Measurements from ENCODE around the gene CCNT2.
A peak's percentile ranks its signal among the peaks of the same experiment; 100 is the strongest.
"Not testable (repeated sequence)": the region's sequence is repeated elsewhere in the genome, so short reads cannot be mapped to it uniquely, and the experiment has no call there.

CCNT2 gene

DNA sequence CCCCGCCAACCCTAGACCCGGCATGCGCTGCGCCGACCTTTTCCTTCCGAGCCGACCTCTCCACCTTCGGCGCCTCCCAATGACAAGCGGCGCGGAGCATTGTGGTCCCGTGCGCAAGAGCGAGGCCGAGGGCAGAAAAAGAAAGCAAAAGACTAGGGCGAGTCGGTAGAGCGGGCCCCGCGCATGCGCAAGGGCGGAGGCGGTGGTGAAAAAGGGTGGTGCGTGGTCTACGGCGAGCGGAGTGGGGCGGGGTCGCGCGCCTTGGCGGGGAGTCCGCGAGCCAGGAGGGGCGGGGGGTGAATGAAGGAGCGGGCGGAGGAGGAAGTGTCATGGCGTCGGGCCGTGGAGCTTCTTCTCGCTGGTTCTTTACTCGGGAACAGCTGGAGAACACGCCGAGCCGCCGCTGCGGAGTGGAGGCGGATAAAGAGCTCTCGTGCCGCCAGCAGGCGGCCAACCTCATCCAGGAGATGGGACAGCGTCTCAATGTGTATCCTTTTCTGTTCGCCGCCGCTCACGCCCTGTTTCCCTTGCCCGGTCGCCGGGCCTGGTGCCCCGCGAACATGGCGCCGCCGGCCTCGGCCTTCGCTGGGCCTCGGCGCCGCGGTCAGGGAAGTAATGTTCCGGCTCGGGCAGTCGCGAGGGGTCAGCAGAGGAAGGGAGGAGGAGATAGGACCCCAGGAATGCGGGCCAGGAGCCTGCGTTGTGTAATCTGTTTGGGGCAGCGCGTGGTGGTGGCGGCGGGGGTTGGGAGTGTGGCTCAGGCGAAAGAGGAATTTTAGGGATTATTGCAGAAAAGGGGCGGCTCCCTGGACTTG lies at the start of gene CCNT2:
Gene CCNT2, plus strand, starts transcription at position 297 of the 815 bp plus-strand sequence. Its CDS starts 33 bp downstream, at position 330.
- DNase-seq (ENCODE audit: low read depth) = peak; percentile 99

DNA sequence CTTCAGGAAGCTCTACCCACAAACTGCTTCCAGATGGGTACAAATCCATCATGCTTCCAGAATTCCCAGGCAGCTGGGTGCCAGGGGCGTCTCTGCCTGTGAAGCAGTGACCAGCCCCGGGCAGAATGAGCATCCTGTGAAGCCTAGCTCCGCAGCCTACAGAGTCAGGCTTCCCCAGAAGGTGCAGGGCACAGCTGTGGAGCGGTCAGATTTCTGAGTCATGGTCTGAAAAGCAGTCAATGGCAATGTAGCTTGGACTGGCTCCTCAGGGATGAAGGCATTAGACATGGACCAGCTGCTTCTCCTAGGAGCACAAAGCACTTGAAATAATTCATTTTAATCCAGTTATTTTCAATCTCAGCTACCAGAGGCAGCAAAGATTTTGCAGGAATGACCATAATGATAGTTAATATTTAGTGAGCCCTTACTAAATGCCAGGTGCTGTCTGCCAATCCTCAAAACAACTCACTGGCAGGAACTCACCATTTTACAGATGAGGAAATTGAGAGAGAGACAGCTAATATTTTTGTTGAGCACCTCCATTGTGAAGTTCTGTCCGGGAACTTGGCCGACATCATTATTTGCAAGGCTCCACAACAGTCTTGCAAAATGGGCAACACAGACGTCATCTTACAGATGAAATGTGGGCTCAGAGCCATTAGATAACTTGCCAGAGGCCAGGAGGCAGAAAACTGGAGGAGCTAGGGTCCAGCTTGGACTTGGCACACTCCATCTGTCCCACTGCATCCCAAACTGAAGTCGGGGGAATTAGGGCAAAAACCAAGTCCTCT lies 48.5 kb upstream of the CCNT2 start:
- DNase-seq (ENCODE audit: low read depth) = peak; percentile 3

DNA sequence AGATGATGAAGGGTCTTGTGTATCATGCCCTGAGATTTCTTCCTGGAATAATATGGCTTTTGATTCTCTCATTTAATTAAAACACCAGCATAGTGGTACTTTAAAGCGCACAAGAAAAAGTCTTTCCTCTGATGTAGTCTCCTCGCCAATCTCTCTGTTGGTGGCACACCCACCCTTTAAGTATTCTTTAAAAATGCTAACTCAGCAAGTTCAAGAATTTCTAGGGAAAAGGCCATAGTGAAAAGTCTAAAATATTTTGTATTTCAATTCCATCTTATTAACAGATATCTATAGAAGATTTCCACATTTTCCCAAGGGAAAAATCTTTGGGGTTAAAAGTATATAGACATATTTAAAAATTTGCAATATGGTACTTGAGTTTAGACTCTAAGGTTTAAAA lies 45.5 kb upstream of the CCNT2 start:
- DNase-seq (ENCODE audit: low read depth) = no peak

DNA sequence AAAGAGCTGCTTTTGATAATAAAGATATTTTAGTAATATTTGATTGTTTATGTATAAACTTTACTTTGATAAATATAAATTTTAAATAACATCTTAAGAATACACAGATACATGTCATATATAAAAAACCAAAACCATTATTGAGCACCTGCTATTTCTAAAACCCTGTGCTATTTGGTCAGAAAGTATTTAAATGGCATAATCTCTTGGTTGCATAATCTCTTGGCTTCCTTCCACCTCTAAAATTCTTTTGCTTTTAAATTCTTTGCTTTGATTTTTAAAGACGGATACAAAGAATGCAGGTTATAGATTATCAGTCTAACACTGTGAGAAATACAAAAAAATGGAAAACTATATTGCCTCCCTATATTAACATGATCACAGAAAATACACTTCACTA lies 43.3 kb upstream of the CCNT2 start:
- DNase-seq (ENCODE audit: low read depth) = no peak

DNA sequence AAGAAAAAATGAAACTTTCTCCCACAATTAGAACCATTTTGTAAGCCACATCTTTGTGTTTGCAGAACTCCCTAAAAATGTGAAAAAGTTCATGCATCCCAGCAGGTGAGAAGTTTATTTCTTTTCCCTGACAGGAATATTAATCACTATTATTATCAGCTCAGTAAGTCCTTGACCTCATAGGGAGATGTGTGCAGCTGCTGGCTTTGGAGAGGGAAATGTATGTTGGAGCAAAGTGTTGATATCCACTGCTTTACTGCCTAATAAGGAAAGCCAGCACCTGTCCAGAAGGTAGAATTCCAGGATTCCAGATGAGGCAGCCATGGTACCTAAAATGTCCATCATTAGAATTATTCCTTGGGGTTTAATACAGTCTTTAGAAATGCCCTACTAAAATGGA lies 35.8 kb upstream of the CCNT2 start:
- DNase-seq (ENCODE audit: low read depth) = no peak

DNA sequence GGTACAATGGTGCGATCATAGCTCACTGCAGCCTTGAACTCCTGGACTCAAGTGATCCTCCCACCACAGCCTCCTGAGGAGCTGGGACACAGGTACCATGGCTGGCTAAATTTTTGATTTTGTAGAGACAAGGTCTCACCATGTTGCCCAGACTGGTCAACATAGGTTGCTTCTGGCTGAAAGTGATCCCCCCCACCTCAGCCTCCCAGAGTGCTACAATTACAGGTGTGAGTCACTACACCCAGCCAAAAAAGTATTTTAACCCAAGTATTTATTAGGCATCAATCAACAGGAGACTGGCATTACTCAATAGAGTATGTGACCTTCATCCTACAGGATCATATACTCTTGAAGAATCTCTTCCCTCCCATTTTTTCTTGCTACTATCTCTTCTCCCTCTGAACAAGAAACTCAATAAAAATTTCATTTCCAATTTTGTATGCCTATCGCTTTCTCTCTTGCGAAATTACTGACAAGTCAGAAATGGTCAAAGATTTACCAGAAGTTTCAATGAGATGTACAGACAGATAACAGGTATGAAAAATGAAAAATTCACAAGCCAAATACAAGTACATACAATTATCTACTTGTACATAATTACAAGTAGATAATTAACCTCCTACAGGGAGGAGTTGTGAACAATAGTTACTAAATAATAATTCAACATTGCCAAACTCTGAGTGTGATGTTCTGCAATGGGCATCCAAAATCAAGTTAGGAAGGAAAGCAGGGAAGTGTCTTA lies 34.9 kb upstream of the CCNT2 start:
- no peak for DNase-seq (ENCODE audit: low read depth)

DNA sequence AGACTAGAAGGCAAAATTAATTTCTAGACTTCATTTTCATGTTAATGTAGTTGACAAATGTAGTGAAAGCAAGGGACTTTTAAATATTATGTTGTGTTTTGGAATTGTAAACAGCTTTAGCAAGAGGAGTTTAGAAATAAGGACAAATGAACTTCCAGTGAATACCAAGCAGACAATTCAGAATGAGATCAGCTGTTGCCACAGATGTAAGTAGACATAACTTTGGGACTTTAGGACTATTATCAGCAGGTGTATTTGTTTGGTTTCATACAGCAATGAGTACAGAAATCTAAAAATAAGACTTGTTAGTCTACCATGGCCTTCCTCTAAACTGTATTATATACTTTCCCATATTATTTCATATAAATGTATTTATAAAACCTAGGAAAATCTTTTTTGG lies 34.2 kb upstream of the CCNT2 start:
- DNase-seq (ENCODE audit: low read depth) = no peak

DNA sequence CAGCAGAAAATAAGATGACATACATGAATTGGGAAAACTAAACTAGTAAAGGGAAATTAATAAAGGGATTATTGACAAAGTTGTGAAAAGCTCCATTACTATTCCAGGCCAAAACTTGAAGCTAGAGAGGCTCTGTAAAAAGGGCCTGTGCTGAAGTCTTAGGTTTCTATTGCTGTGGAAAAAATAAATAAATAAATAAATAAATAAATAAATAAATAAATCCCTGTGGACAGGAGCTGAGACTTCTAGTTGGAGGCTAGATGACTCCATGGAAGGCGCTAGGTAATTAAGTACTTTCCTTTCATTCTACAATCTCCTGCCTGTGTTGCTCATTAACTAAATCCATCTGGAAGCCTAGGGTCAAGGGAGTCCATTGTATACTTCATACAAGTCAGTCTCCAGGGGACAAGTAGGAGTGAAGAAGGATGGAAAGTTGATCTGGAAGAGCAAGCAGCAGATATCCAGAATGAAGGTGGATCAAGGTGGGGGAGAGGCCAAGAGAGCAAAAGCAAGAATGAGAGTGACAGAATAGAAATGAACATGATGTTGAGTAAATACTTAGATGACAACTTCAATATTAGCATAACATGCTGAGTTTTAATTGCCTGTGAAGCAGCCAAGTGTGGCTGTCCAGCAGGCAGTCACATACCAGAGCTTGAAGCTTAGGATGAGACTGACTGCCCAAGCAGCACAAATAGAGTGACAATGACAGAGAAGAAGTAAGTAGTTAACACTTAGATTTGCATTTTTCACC lies 26.2 kb upstream of the CCNT2 start:
- DNase-seq (ENCODE audit: low read depth) = no peak

DNA sequence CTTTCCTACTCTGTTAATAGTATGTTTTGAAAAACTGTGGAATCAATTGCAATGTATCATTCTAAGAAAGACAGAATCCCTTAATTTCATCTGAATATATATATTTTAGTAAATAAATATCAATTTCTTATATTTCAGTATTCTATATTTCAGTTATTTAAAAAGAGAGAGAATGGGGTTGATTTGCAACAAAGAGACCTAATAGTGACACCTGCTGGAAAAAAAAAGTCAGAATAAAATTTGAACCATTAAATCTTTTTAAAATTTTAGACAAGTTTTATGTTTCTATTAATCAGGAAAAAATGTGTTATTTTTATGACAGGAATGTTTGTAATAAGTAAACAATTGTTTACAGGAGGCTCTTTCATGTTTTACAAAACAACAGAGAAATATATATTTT lies 20.7 kb upstream of the CCNT2 start:
- DNase-seq (ENCODE audit: low read depth) = peak; percentile 12

DNA sequence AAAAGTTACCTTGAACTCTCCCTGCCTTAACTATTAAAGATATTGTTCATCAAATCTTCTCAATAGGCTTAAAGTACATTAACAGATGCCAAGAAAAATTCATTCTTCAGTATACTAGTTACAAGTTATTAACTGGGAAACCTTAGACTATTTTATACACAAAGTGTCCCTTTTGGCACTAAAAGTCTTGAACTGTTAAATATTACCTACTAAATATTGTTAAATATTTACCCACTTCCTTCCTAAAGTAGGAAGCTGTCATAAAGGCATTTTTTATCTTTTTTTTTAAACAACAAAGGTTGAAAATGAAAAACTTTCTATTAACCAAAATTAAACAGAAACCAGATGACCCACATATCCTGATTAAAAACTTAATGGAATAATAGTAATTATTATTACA lies 19.4 kb upstream of the CCNT2 start:
- no peak for DNase-seq (ENCODE audit: low read depth)

DNA sequence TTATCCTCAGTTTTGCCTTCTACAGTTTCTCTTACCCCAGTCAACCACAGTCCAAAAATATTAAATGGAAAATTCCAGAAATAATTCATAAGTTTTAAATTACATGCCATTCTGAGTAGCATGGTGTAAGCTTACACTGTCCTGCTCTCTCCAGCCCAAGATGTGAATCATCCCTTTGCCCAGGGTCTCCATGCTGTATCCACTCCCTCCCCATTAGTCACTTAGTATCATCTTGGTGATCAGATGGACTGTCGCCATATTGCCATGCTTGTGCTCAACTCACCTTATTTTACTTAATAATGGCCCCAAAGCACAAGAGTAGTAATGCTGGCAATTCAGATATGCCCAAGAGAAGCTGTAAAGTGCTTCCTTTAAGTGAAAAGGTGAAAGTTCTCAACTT lies 18.5 kb upstream of the CCNT2 start:
- DNase-seq (ENCODE audit: low read depth) = peak; percentile 61

DNA sequence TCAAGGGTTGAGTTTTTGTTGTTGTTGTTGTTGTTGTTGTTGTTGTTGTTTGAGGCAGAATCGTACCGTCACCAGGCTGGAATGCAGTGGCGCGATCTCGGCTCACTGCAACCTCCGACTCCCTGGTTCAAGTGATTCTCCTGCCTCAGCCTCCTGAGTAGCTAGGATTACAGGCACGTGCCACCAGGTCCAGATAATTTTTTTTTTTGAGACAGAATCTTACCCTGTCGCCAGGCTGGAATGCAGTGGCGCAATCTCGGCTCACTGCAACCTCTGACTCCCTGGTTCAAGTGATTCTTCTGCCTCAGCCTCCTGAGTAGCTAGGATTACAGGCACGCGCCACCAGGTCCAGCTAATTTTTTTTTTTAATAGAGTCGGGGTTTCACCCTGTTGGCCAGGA lies 14.9 kb upstream of the CCNT2 start:
- not testable (repeated sequence) for DNase-seq (ENCODE audit: low read depth)

DNA sequence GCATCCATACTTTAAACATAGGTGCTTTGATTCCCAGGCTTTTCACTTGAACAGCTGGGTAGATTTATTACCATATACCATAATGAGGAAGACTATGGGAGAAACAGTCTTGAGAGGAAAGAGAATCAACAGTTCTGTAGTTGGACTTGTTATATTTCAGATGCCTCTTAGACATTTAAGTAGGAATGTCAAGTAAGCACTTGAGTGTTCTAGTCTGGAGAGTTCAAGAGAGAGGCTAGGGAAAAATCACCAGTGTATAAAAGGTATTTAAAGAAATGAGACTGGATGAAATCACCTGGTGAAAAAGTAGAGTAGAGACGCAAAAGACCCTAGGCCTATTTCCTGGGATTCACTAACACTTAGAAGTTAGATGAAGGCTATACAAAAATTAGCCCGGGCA lies 13.5 kb upstream of the CCNT2 start:
- DNase-seq (ENCODE audit: low read depth) = no peak

DNA sequence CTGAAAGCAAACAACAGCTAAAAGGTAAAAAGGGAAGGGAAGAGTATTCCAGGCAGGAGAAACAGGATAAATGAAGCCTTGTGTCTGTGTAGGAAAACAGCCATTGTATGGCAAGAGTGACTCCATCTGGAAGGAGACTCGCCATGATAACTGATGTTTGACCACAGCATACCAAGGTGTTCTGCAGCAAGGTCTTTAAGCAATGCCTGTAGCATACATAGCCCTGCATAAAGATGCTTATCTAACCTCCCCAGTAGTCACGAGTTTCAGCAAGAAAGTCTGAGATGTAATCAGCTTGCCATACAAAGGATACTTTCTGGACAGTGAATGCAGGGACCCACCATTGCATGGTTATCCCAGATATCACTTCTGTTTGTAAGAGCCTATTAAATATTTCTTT lies 11.9 kb upstream of the CCNT2 start:
- no peak for DNase-seq (ENCODE audit: low read depth)

DNA sequence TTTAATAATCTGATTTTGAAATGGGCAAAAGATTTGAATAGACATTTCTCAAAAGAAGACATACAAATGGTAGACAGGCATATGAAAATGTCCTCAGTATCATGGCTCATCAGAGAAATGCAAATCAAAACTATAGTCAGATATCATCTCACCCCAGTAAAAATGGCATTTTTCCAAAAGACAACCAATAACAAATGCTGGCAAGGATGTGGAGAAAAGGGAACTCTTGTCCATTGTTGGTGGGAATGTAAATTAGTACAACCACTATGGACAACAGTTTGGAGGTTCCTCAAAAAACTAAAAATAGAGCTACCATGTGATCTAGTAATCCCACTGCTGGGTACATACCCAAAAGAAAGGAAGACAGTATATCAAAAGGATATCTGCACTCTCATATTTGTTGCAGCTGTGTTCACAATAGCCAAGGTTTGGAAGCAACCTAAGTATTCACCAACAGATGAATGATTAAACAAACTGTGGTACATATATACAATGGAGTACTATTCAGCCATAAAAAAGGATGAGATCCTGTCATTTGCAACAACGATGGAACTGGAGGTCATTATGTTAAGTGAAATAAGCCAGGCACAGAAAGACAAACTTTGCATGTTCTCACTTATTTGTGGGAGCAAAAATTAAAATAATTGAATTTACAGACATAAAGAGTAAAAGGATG lies 11.0 kb upstream of the CCNT2 start:
- DNase-seq (ENCODE audit: low read depth) = not testable (repeated sequence)

DNA sequence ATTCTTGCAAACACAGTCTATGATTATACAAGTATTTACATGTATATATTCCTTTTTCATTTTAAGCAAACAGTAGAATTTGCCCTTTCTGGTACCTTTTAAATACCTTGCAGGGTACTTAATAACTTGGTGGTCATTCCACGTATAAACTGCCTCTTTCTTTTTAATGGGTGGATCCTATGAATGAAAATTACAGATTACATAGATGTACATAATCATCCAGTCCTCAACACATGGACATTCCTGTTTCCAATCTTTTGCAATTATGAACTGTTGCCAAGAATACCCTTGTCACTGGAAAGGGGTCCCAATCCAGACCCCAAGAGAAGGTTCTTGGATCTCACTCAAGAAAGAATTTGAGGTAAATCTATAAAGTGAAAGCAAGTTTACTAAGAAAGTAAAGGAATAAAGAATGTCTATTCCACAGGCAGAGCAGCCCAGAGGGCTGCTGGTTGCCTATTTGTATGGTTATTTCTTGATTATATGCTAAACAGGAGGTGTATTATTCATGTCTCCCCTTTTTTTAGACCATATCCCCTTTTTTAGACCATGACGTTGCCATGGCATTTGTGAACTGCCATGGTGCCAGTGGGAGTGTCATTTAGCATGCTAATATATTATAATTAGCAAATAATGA lies 7.7 kb upstream of the CCNT2 start:
- no peak for DNase-seq (ENCODE audit: low read depth)

DNA sequence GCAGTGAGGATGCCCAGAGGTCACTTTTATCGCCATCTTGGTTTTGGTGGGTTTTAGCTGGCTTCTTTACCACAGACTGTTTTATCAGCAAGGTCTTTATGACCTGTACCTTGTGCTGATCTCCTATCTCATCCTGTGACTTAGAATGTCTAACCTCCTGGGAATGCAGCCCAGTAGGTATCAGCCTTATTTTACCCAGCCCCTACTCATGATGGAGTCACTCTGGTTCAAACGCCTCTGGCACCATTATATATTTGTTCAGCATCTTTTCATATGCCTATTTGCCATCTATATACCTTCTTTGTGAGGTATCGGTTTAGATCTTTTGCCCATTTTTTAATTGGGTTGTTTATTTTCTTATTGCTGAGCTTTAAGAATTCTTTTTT lies 7.2 kb upstream of the CCNT2 start:
- no peak for DNase-seq (ENCODE audit: low read depth)

DNA sequence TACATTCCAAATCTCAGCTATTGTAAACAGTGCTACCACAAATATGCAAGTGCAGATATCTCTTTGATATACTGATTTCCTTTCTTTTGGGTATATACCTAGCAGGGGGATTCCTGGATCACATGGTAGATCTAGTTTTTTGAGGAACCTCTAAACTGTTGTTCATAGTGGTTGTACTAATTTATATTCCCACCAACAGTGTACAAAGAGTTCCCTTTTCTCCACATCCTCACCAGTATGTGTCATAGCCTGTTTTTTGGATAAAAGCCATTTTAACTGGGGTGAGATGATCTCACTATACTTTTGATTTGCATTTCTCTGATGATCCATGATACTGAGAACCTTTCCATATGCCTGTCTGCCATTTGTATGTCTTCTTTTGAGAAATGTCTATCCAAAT lies 6.3 kb upstream of the CCNT2 start:
- peak; percentile 55 for DNase-seq (ENCODE audit: low read depth)

DNA sequence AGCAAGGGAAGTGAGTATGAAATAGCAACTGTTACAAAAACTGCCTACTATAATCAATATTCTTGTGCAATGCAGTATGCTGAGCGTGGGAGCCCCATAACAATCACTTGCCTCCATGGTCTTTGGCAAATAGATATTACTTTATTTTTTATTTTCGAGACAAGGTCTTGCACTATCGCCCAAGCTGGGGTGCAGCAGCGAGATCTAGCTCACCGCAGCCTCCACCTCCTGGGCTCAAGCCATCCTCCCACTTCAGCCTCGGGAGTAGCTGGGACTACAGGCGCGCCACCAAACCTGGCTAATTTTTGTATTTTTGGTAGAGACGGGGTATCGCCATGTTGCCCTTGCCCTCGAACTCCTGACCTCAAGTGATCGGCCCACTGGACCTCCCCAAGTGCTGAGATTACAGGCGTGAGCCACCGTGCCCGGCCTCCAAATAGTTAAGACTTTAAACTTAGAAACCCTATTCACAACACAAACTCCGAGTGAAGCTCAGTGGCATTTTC lies 1.2 kb upstream of the CCNT2 start:
- DNase-seq (ENCODE audit: low read depth) = no peak

DNA sequence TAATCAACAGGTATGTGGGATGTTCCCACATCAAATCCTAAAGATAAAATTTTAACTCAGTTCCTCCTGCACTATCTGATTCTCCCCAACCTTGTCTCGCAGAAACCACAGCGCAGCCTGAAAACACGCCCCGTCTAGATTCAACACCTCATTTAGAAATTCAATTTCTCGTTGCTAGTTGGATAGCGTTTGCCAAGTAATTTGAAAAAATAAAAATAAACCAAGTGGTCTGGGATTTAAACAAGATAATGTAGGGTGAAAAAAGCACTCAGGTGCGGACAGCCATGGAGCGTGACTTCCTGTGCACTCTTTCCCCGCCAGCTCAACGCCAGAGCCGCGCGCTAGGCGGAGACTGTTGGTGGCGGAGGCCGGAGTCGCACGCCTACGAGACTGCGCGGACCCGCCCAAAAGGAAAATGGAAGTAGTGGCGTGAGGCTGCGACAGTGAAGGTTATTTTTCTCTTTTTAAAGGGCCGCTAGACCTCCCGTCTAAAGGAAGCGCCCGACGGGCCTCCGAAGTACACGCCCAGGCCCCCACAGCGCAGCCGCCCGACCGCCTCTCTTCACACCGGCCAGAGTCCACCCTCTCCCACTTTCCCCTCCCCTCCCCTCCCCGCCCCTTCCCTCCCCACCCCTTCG lies 615 bp upstream of the CCNT2 start:
- no peak for DNase-seq (ENCODE audit: low read depth)
